Gastroesophageal sphincter (tissue), 4 donors: ENCODE data around the gene MYL10. TPM values are rescaled to one million over a fixed set of nuclear protein-coding genes. Genes with fewer than 3 reads are reported as not detected.

Experiments used
- ATAC-seq: fragments of 150-250 bp; one replicate; pipeline ENCODE4 v1.9.1; 2016; ENCODE audit warnings: mild to moderate bottlenecking, moderate library complexity
- H3K27ac ChIP-seq, 4 donors: fragments of 200-600 bp; sonication (generic) in 3 of 4; 1 replicate in 3 of 4; 2 replicates in 1 of 4; pipeline ENCODE4 v1.5.1; 2016 to 2019
- H3K27me3 ChIP-seq: fragments of 200-600 bp; sonication (generic); one replicate; pipeline ENCODE4 v1.5.1; 2019
- H3K36me3 ChIP-seq, 2 donors: fragments of 200-600 bp; sonication (generic); one replicate each; pipeline ENCODE4 v1.5.1; 2019; ENCODE audit warnings: control low read depth in 1 of 2
- H3K4me1 ChIP-seq, 3 donors: fragments of 200-600 bp; sonication (generic); 1 replicate in 2 of 3; 2 replicates in 1 of 3; pipeline ENCODE4 v1.5.1; 2016 to 2019; ENCODE audit warnings: control low read depth in 2 of 3
- H3K4me3 ChIP-seq, 2 donors: fragments of 200-600 bp; sonication (generic); one replicate each; pipeline ENCODE4 v1.5.1; 2019; ENCODE audit warnings: mild to moderate bottlenecking in 1 of 2, moderate library complexity in 1 of 2
- H3K9me3 ChIP-seq, 3 donors: fragments of 200-600 bp; sonication (generic); one replicate each; pipeline ENCODE4 v1.5.1; 2017 to 2019; ENCODE audit warnings: control low read depth in 2 of 3
- EP300 ChIP-seq: sonication (generic); formaldehyde crosslinking; IDR thresholded peaks from one replicate; pipeline ENCODE4 v1.6.1; 2017; ENCODE audit warnings: antibody characterized with exemption, mild to moderate bottlenecking
- POLR2A ChIP-seq, 2 donors: fragments of 450-650 bp; IDR thresholded peaks; one replicate each; pipeline ENCODE4 v1.6.1; 2017; ENCODE audit warnings: antibody characterized with exemption in 2 of 2, mild to moderate bottlenecking in 2 of 2, moderate library complexity in 1 of 2
- POLR2AphosphoS5 ChIP-seq: sonication (generic); formaldehyde crosslinking; IDR thresholded peaks from one replicate; pipeline ENCODE4 v1.6.1; 2017; ENCODE audit warnings: antibody characterized with exemption
- WGBS, 2 donors: methylation state at CpG; one replicate each; pipeline ENCODE4 v1.1.5; 2018; ENCODE audit warnings: low coverage in 1 of 2; 5-methylcytosine and 5-hydroxymethylcytosine counted together
- total RNA-seq, 4 donors: library from RNA; depleted of rRNA; stranded (reverse); fragments of >200 nt; gene quantifications; one replicate each; pipeline ENCODE4 v1.1.0, GENCODE V29; 2016
- TF ChIP-seq, protein P1 (sequence below), 4 experiments: fragments of 200-600 bp in 2 of 4; fragments of 450-650 bp in 2 of 4; sonication (generic) in 1 of 4; IDR thresholded peaks; one replicate each; pipeline ENCODE4 v1.5.1; 2017 to 2019; ENCODE audit warnings: antibody characterized with exemption in 4 of 4, mild to moderate bottlenecking in 2 of 4, moderate library complexity in 2 of 4

MYL10 gene
- total RNA-seq, 4 donors from 2014 or later, result not detected

- ATAC-seq, result no peak
- no CpG with 5 or more reads among the region's 15 CpGs for WGBS, 2 donors
- Histone ChIP-seq H3K9me3 (no peaks in the 10 kb centered on the region), H3K27ac (no peak overlapping the region), H3K4me1 (no peaks in the 10 kb centered on the region), H3K27me3 (no peaks in the 10 kb centered on the region), H3K4me3 (no peak overlapping the region), H3K36me3 (no peaks in the 10 kb centered on the region)
- TF ChIP-seq EP300 (no peak), POLR2AphosphoS5 (no peak), POLR2A (IDR thresholded peaks at IDR 0.05) (no peak)
- TF ChIP-seq, protein P1, sequence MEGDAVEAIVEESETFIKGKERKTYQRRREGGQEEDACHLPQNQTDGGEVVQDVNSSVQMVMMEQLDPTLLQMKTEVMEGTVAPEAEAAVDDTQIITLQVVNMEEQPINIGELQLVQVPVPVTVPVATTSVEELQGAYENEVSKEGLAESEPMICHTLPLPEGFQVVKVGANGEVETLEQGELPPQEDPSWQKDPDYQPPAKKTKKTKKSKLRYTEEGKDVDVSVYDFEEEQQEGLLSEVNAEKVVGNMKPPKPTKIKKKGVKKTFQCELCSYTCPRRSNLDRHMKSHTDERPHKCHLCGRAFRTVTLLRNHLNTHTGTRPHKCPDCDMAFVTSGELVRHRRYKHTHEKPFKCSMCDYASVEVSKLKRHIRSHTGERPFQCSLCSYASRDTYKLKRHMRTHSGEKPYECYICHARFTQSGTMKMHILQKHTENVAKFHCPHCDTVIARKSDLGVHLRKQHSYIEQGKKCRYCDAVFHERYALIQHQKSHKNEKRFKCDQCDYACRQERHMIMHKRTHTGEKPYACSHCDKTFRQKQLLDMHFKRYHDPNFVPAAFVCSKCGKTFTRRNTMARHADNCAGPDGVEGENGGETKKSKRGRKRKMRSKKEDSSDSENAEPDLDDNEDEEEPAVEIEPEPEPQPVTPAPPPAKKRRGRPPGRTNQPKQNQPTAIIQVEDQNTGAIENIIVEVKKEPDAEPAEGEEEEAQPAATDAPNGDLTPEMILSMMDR (IDR thresholded peaks at IDR 0.05), result no peak
Measured at GRCh38 chr7:101589976-101590662, 39.0 kb downstream of the MYL10 start.

DNA sequence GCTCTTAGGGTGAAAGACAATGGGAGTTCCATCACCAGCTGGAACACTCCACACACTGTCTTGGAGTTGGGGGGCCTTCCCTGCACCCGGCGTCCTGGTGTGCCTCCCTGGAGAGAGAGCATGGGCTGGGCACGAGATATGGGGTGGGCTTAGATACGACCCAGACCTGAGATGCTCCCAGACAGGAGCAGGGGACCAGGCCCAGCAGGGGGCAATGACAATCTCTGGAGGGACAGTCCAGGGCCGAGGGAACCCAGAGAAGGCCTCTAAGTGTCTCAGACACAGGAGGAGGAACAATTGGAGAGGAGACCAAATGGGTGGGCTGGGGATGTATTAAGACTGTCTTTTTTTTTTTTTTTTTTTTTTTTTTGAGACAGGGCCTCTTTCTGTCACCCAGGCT is 40.0 kb downstream of the MYL10 start:
- Histone ChIP-seq H3K9me3 (no peaks in the 10 kb centered on the region), H3K4me3 (no peak overlapping the region), H3K27ac (no peak overlapping the region), H3K27me3 (no peaks in the 10 kb centered on the region), H3K4me1 (no peaks in the 10 kb centered on the region), H3K36me3 (no peaks in the 10 kb centered on the region)
- no peak for ATAC-seq
- 60 to 76% methylated on average over 1 to 4 of the region's 5 CpGs for WGBS, 2 donors
- TF ChIP-seq EP300 (no peak), POLR2A (IDR thresholded peaks at IDR 0.05) (no peak), POLR2AphosphoS5 (no peak)
- TF ChIP-seq, protein P1 (IDR thresholded peaks at IDR 0.05), result no peak

GRCh38 chr7:101588131-101588935 is 40.8 kb downstream of the MYL10 start:
- Histone ChIP-seq H3K36me3 (no peaks in the 10 kb centered on the region), H3K27ac (no peak overlapping the region), H3K27me3 (no peaks in the 10 kb centered on the region), H3K9me3 (peaks cover 0 to 3% (median 0%) of the 10 kb centered on the region in 3 donors), H3K4me3 (no peak overlapping the region), H3K4me1 (no peaks in the 10 kb centered on the region)
- no peak for TF ChIP-seq POLR2A (IDR thresholded peaks at IDR 0.05)
- no peak for TF ChIP-seq POLR2AphosphoS5
- TF ChIP-seq, protein P1 (IDR thresholded peaks at IDR 0.05), result no peak
- TF ChIP-seq EP300, result no peak
- 81 to 90% methylated on average over 2 to 9 of the region's 9 CpGs for WGBS, 2 donors
- no peak for ATAC-seq

- 66 to 78% methylated on average over 5 to 12 of the region's 12 CpGs for WGBS, 2 donors
- Histone ChIP-seq H3K36me3 (no peaks in the 10 kb centered on the region), H3K27ac (no peak overlapping the region), H3K4me1 (no peaks in the 10 kb centered on the region), H3K27me3 (peaks cover 1% of the 10 kb centered on the region), H3K4me3 (no peak overlapping the region), H3K9me3 (peaks cover 0 to 9% (median 0%) of the 10 kb centered on the region in 3 donors)
- no peak for ATAC-seq
- TF ChIP-seq POLR2A (IDR thresholded peaks at IDR 0.05) (no peak), EP300 (no peak), POLR2AphosphoS5 (no peak)
- TF ChIP-seq, protein P1 (IDR thresholded peaks at IDR 0.05), result no peak
Measured at GRCh38 chr7:101586906-101587677, 42.0 kb downstream of the MYL10 start.
